ENCODE measurements around the gene POLR2B. TPM values are rescaled to one million over a fixed set of nuclear protein-coding genes. Genes with fewer than 3 reads are reported as not detected.
A peak's percentile ranks its signal among the peaks of the same experiment; 100 is the strongest.
"Not testable (repeated sequence)": the region's sequence is repeated elsewhere in the genome, so short reads cannot be mapped to it uniquely, and the experiment has no call there.

The POLR2B gene
- total RNA-seq, 1 experiment from 2014 or later = 116 TPM

GRCh38 chr4:56981795-56982201 is 3.1 kb downstream of the POLR2B start:
- no peak for DNase-seq (ENCODE audit: extremely low read depth, low read depth)

- no peak for DNase-seq (ENCODE audit: extremely low read depth, low read depth)
Observed at GRCh38 chr4:56986192-56986591, 7.5 kb downstream of the POLR2B start.

DNA sequence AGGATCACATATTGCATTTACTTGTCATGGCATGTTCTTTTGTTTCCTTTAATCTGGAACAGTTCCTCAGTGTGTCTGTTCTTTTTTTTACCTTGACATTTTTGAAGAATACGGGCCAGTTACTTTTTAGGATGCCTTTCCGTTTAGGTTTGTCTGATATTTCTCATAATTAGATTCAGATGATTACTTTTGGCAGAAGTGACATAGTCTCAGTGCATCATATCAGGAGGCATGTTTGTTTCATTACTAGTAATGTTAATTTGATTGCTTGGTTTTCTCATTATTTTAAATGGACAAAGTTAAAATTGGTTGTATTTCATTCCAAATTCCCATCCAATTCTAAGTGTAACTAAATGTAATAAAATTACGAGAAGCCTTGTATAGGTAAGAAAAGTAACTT is 8.3 kb downstream of the POLR2B start:
- DNase-seq (ENCODE audit: extremely low read depth, low read depth) = no peak

DNA sequence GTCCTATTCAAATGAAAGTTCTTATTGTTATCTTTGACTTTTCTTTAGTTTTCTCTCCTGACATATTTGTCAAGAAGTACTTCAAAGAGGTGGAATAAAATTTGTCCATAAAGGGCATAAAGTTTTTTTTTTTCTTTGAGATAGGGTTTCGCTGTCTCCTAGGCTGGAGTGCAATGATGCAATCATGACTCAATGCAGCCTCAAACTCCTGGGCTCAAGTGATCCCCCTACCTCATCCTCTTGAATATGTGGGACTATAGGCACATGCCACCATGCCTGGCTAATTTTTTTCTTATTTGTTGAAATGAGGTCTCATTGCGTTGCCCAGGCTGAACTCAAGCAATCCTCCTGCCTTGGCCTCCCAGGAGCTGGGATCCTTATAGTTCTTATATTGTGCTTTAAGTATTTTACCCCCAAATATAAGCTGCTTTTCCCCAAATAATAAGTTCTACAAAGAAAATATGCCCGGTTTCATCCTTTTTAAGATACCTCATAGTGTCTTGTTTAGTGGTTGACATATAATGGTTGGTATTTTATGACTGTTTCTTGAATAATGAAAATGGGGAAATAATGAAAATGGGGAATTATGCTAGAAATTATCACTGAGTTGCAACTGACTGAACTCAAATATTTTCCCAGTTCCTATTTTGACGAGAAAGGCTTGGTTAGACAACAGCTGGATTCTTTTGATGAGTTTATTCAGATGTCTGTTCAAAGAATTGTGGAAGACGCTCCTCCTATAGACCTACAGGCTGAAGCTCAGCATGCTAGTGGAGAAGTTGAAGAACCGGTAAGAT is 11.6 kb downstream of the POLR2B start:
- DNase-seq (ENCODE audit: extremely low read depth, low read depth) = no peak

GRCh38 chr4:56995525-56995924 is 16.8 kb downstream of the POLR2B start:
- DNase-seq (ENCODE audit: extremely low read depth, low read depth) = no peak

- no peak for DNase-seq (ENCODE audit: extremely low read depth, low read depth)
Observed at GRCh38 chr4:56999751-57000150, 21.1 kb downstream of the POLR2B start.

DNA sequence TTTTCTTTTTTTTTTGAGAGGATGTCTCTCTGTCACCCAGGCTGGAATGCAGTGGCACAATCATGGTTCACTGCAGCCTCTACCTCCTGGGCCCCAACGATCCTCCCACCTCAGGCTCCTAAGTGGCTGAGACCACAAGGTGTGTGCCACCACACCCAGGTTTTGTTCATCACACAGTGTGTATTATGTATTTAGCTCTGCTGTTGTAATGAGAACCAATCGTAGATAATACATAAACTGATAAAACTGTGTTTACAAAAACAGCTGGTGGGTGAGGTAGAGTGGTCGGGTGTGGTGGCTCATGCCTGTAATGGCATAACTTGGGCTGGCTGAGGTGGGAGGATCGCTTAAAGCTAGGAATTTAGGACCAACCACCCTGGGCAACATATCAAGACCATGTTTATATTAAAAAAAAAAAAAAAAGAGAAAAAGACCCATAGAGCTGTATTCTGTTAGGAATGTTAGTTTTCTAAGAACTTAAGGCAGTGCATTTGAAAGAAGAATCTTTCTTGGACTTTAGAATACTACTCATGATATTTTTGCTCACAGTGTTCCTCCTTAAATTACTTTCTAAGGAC is 34.9 kb downstream of the POLR2B start:
- no peak for DNase-seq (ENCODE audit: extremely low read depth, low read depth)

DNA sequence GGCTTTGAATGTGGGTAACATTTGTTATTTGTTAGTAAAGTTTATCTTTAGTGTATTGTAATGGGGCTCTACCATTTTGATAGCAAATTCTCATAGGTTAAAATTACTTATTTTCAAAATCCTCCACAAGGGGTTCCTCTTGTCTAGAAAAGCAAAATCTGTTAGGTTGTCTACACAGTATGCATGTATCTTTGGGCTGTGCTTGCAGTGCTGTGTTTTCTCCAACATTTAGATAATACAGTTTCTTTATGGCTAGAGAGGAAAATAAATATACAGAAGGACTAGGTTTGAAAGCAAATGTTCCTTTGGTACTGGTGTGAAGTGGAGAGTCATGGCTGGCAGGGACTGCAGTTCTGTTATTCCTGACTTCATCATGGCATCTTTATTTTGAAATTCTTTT is 40.3 kb downstream of the POLR2B start:
- DNase-seq (ENCODE audit: extremely low read depth, low read depth) = no peak

- no peak for DNase-seq (ENCODE audit: extremely low read depth, low read depth)
Observed at GRCh38 chr4:57020467-57021101, 41.9 kb downstream of the POLR2B start.

- DNase-seq (ENCODE audit: extremely low read depth, low read depth) = no peak
Observed at GRCh38 chr4:57023104-57023503, 44.4 kb downstream of the POLR2B start.

DNA sequence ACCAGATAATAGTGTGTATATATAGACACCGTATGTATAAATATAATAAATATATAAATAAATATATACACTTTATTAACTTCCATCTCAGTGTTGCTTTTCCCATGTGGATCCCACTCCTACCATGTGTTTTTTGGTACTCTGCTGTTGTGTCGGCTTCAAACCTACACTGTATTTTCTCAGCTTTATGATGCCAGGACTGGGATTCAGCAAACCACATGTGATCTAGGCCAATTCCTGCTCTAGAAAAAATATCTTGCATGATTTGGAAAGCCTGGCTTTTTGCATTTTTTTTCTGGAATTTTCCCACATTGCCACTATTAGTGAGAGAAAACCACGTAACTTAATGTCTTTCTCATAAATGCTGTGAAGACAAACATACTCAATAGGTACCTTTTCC is 55.8 kb downstream of the POLR2B start:
- no peak for DNase-seq (ENCODE audit: extremely low read depth, low read depth)

- peak; percentile 46 for DNase-seq (ENCODE audit: extremely low read depth, low read depth)
Observed at GRCh38 chr4:57037982-57038604, 59.4 kb downstream of the POLR2B start.

DNA sequence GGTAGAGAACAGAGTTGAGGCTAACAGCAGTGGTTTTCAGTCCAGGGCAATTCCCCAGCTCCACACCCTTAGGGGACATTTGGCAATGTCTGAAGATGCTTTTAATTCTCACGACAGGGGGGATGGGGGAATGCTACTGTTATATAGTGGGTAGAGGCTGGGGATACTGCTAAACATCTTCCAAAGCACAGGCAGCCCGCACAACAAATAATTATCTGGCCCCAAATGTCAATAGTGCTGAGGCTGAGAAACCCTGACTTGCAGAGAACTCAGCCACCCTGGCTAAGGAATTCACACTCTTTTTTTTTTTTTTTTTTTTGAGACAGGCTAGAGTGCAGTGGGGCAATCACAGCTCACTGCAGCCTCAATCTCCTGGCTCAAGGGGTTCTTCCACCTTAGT is 60.6 kb downstream of the POLR2B start:
- DNase-seq (ENCODE audit: extremely low read depth, low read depth) = no peak

- DNase-seq (ENCODE audit: extremely low read depth, low read depth) = no peak
Observed at GRCh38 chr4:57040510-57040909, 61.8 kb downstream of the POLR2B start.

DNA sequence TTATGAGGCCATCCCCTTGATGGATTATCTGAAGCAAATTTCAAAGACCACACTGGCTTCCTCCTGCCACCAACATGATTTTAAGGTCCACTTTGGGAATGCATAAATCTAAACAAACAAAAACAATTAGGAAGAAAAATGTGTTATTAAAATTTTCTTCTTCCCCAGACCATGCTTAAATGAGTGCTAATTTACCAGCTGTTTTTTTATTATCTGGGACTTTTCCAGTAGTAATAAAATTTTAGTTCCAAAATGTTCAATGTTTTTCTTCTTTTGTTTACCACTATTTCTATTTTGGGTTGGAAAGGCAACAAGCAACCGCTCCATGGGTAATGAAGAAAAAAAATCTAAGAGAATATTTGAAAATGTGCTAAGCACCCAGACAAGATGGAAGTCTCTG is 62.3 kb downstream of the POLR2B start:
- DNase-seq (ENCODE audit: extremely low read depth, low read depth) = no peak

DNA sequence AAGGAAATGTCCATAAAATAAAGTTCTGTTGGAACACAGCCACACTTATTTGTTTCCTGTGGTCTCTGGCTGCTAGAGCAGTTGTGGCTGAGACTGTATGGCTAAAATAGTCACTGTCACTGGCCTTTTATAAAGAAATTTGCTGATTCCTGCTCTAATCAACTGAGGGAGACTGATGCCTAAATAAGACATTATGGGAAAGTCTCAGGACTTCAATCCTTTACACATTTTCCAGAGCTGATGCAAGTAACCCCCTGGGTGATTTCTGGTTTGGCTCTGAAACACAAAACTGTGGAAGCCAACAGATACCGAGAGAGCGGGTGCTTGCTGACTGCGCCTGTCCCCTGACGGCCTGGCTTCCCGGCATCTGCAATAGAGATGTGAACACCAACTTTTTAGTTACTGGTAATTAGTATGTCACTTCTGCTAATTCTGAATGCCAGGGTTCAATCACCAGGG is 64.0 kb downstream of the POLR2B start:
- no peak for DNase-seq (ENCODE audit: extremely low read depth, low read depth)

- no peak for DNase-seq (ENCODE audit: extremely low read depth, low read depth)
Observed at GRCh38 chr4:57043347-57044251, 64.9 kb downstream of the POLR2B start.

- no peak for DNase-seq (ENCODE audit: extremely low read depth, low read depth)
Observed at GRCh38 chr4:57044279-57044678, 65.6 kb downstream of the POLR2B start.

DNA sequence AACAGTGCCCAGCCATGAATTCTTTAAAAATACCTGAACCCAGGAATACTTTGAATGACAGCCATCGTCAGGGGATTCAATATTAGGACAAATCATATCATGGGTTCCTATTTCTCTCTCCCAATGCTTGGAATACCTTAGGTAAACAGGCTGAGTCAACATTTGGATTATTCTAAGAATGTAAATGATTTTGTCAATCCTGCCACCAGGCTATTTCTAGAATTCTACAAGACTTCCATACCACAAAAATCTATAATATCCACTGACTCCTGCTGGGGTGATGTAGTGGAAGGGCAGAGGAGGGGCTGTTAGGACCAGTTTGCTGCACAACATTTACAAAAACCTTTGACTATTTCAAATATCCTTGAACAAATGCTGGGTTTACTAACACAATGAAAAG is 66.3 kb downstream of the POLR2B start:
- no peak for DNase-seq (ENCODE audit: extremely low read depth, low read depth)

DNA sequence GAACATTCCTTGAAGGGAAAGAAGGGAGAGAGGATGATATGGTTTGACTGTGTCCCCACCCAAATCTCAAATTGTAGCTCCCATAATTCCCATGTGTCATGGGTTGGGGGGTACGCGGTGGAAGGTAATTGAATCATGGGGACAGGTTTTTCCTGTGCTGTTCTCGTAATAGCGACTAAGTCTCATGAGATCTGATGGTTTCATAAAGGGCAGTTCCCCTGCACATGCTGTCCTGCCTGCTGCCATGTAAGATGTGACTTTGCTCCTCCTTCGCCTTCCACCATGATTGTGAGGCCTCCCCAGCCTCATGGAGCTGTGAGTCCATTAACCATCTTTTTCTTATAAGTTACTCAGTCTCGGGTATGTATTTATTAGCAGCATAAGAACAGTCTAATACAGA is 68.3 kb downstream of the POLR2B start:
- not testable (repeated sequence) for DNase-seq (ENCODE audit: extremely low read depth, low read depth)
